ENCODE results near the gene KRTAP10-1. TPM values are rescaled to one million over a fixed set of nuclear protein-coding genes. Genes with fewer than 3 reads are reported as not detected.
A peak's percentile ranks its signal among the peaks of the same experiment; 100 is the strongest.

Gene KRTAP10-1
- total and polyA plus RNA-seq, 2 of the 13 experiments (the other 11 are each of a cell fraction or from before 2014, with no cell fraction given) = not detected

DNA sequence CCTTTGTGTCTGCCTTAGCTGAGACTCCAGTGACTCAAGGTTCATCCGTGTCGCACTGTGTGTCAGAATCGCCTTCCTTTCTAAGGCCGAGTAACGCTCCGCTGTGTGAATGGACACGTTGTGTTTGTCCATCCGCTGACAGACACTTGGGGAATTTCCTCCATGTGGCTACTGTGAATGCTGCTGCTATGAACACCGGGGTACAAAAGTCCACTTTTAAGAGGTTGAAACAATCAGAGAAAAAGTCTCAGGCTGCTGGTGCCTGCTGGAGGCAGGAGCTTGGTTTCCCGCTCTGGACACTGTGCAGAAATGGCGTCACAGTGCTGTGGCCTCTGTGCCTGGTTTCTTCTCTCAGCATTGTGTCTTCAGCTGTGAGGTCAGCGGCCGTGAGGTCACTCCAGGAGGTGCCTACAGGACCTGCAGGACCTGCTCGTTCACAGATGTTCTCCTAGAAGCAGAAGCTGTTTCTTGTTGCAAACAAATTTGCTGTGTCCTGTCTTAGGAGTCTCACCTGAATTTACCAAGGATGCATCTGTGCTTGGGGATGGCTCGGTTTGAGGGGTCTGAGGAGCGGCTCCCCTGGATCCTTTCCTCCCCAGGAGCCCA, 34.2 kb downstream of the KRTAP10-1 start (continued):
- TF ChIP-seq, protein P1, sequence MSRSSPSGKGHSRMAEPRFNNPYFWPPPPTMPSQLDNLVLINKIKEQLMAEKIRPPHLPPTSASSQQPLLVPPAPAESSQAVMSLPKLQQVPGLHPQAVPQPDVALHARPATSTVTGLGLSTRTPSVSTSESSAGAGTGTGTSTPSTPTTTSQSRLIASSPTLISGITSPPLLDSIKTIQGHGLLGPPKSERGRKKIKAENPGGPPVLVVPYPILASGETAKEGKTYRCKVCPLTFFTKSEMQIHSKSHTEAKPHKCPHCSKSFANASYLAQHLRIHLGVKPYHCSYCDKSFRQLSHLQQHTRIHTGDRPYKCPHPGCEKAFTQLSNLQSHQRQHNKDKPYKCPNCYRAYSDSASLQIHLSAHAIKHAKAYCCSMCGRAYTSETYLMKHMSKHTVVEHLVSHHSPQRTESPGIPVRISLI (CRISPR knock-in tag; IDR thresholded peaks at IDR 0.05; ENCODE audit: borderline replicate concordance) = no peak
- TF ChIP-seq, protein P2, sequence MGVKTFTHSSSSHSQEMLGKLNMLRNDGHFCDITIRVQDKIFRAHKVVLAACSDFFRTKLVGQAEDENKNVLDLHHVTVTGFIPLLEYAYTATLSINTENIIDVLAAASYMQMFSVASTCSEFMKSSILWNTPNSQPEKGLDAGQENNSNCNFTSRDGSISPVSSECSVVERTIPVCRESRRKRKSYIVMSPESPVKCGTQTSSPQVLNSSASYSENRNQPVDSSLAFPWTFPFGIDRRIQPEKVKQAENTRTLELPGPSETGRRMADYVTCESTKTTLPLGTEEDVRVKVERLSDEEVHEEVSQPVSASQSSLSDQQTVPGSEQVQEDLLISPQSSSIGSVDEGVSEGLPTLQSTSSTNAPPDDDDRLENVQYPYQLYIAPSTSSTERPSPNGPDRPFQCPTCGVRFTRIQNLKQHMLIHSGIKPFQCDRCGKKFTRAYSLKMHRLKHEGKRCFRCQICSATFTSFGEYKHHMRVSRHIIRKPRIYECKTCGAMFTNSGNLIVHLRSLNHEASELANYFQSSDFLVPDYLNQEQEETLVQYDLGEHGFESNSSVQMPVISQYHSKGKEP (CRISPR knock-in tag; IDR thresholded peaks at IDR 0.05) = no peak
- TF ChIP-seq ZNF224 (CRISPR knock-in tag; IDR thresholded peaks at IDR 0.05) (no peak; the same call in 1 of the 2 replicates), KLF15 (CRISPR knock-in tag; IDR thresholded peaks at IDR 0.05; ENCODE audit: borderline replicate concordance) (no peak), RORA (CRISPR knock-in tag; IDR thresholded peaks at IDR 0.05) (no peak), FIP1L1 (IDR thresholded peaks at IDR 0.05; ENCODE audit: borderline replicate concordance, insufficient read depth, low read depth, low read length) (0 out of 2 replicates have a peak, but pooled peaks have one; percentile 0), SRSF9 (IDR thresholded peaks at IDR 0.05; ENCODE audit: borderline replicate concordance, insufficient read depth, low read depth, low read length, poor library complexity, severe bottlenecking) (no peak), ZNF136 (CRISPR knock-in tag; IDR thresholded peaks at IDR 0.05; ENCODE audit: low read depth) (0 out of 2 replicates have a peak, but pooled peaks have one; percentile 48), EP300 (IDR thresholded peaks at IDR 0.05; ENCODE audit: low read depth in 2 of 2, low read length in 2 of 2) (peak in 1 of 2 experiments; percentile 69; a peak in 3 of 4 replicates), EP300 (CRISPR knock-in tag; IDR thresholded peaks at IDR 0.05; ENCODE audit: borderline replicate concordance) (peak; percentile 28; the same call in 1 of the 2 replicates), SATB2 (CRISPR knock-in tag; IDR thresholded peaks at IDR 0.05) (no peak), TP53 (CRISPR knock-in tag; conservative IDR thresholded peaks at IDR 0.05) (no peak), ZNF558 (CRISPR knock-in tag; IDR thresholded peaks at IDR 0.05; ENCODE audit: borderline replicate concordance) (no peak), MXI1 (IDR thresholded peaks at IDR 0.05; ENCODE audit: borderline replicate concordance, low read depth, low read length) (peak; percentile 93; the same call in 2 of the 3 replicates)
- TF ChIP-seq, protein P3, sequence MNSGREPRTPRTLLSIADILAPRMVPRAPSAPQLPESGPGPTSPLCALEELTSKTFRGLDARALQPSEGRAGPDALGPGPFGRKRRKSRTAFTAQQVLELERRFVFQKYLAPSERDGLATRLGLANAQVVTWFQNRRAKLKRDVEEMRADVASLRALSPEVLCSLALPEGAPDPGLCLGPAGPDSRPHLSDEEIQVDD (CRISPR knock-in tag; IDR thresholded peaks at IDR 0.05; ENCODE audit: borderline replicate concordance) = no peak
- TF ChIP-seq, protein P4, sequence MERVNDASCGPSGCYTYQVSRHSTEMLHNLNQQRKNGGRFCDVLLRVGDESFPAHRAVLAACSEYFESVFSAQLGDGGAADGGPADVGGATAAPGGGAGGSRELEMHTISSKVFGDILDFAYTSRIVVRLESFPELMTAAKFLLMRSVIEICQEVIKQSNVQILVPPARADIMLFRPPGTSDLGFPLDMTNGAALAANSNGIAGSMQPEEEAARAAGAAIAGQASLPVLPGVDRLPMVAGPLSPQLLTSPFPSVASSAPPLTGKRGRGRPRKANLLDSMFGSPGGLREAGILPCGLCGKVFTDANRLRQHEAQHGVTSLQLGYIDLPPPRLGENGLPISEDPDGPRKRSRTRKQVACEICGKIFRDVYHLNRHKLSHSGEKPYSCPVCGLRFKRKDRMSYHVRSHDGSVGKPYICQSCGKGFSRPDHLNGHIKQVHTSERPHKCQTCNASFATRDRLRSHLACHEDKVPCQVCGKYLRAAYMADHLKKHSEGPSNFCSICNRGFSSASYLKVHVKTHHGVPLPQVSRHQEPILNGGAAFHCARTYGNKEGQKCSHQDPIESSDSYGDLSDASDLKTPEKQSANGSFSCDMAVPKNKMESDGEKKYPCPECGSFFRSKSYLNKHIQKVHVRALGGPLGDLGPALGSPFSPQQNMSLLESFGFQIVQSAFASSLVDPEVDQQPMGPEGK (CRISPR knock-in tag; IDR thresholded peaks at IDR 0.05) = peak; percentile 73
- TF ChIP-seq, protein P5, sequence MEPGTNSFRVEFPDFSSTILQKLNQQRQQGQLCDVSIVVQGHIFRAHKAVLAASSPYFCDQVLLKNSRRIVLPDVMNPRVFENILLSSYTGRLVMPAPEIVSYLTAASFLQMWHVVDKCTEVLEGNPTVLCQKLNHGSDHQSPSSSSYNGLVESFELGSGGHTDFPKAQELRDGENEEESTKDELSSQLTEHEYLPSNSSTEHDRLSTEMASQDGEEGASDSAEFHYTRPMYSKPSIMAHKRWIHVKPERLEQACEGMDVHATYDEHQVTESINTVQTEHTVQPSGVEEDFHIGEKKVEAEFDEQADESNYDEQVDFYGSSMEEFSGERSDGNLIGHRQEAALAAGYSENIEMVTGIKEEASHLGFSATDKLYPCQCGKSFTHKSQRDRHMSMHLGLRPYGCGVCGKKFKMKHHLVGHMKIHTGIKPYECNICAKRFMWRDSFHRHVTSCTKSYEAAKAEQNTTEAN (CRISPR knock-in tag; conservative IDR thresholded peaks at IDR 0.05) = 0 out of 2 replicates have a peak, but pooled peaks have one; percentile 9
- TF ChIP-seq, protein P6, sequence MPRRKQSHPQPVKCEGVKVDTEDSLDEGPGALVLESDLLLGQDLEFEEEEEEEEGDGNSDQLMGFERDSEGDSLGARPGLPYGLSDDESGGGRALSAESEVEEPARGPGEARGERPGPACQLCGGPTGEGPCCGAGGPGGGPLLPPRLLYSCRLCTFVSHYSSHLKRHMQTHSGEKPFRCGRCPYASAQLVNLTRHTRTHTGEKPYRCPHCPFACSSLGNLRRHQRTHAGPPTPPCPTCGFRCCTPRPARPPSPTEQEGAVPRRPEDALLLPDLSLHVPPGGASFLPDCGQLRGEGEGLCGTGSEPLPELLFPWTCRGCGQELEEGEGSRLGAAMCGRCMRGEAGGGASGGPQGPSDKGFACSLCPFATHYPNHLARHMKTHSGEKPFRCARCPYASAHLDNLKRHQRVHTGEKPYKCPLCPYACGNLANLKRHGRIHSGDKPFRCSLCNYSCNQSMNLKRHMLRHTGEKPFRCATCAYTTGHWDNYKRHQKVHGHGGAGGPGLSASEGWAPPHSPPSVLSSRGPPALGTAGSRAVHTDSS (CRISPR knock-in tag; conservative IDR thresholded peaks at IDR 0.05) = no peak

Measured in HepG2 (cell line).